WI38 (cell line): Measurements from ENCODE around the gene TNFRSF11A.

Source experiments
- H3K4me3 ChIP-seq: 2 replicates; pipeline ENCODE4 v1.5.1; 2011; ENCODE audit warnings: low read depth, mild to moderate bottlenecking, control low read depth, low read length
- TF ChIP-seq, protein P1 (sequence below): IDR thresholded peaks from 2 replicates; pipeline ENCODE4 v1.5.1; 2012; ENCODE audit warnings: low read depth, mild to moderate bottlenecking, control low read depth, low read length

TNFRSF11A gene

DNA sequence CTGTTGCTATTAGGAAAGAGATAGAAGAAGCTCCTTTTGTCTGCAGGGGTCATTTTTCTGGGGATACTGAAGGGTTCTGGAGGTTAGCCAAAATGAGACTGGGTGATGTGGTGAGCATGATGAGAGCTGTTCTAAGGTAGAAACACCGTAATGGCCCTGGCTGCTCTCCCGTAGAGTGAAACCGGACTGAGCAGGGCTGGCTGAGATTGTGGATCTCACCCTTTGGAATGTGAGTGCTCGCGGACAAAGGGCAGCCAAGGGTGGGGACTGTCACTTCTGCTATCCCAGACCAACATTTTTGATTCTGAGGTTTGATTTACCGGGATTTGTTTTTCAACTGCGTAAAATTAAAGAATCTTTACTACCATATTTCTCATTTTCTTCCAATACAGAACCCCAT lies 36.2 kb downstream of the TNFRSF11A start:
- no peak overlapping the region for H3K4me3 ChIP-seq
- TF ChIP-seq, protein P1, sequence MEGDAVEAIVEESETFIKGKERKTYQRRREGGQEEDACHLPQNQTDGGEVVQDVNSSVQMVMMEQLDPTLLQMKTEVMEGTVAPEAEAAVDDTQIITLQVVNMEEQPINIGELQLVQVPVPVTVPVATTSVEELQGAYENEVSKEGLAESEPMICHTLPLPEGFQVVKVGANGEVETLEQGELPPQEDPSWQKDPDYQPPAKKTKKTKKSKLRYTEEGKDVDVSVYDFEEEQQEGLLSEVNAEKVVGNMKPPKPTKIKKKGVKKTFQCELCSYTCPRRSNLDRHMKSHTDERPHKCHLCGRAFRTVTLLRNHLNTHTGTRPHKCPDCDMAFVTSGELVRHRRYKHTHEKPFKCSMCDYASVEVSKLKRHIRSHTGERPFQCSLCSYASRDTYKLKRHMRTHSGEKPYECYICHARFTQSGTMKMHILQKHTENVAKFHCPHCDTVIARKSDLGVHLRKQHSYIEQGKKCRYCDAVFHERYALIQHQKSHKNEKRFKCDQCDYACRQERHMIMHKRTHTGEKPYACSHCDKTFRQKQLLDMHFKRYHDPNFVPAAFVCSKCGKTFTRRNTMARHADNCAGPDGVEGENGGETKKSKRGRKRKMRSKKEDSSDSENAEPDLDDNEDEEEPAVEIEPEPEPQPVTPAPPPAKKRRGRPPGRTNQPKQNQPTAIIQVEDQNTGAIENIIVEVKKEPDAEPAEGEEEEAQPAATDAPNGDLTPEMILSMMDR, result no peak

DNA sequence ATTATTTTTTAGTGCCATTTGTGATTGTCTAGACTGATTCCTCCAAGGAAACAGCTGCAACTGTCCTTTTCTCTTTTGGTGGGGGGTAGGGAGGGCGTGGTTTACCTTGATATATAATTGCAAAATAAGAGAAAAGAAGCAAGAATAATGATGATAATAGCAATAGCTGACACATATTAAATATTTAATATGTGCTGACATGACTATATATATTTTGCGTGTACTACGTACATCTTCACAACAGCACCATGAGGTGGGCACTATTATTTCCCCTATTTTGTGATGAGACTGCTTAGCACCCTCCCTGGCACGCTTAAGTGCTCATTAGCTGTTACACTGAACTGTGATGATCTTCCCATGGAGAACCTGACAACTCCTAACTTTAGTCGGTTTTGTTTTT lies 39.4 kb downstream of the TNFRSF11A start:
- TF ChIP-seq, protein P1, result no peak
- H3K4me3 ChIP-seq, result no peak overlapping the region

DNA sequence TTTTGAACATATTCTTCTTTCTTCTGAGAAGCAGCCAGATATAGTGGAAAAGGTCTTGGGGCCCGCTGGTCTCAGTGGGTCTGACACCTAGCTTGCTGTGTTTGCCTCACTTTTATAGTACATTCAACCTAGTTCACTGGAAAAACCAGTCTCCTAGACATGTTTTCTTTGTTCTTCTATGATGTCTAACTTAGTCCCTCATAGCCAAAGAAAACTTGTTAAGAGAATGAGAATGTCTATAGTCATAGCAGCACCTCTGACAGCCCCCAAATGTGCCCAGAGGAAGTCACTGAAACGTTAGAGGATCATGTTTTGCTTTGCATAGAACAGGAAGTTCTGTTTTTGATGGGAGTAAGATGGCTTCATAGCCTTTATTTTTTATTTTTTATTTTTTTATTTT lies 40.3 kb downstream of the TNFRSF11A start:
- H3K4me3 ChIP-seq, result no peak overlapping the region
- TF ChIP-seq, protein P1, result no peak

DNA sequence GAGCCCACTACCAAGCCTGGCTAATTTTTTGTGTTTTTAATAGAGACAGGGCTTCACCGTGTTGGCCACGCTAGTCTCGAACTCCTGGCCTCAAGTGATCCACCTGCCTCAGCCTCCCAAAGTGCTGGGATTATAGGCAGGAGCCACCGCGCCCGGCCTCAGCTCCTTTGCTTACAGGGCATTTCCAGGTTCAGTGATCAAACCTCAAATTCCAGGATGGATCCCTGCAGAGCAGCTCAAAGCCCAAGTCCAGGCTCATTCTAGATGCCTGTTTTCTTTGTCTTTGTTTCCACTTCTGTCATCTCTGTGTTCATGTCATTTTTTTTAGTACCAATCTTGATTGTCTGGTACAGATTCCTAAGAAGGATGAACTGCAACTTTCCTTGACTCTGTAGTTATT lies 41.9 kb downstream of the TNFRSF11A start:
- H3K4me3 ChIP-seq, result no peak overlapping the region
- TF ChIP-seq, protein P1, result no peak

DNA sequence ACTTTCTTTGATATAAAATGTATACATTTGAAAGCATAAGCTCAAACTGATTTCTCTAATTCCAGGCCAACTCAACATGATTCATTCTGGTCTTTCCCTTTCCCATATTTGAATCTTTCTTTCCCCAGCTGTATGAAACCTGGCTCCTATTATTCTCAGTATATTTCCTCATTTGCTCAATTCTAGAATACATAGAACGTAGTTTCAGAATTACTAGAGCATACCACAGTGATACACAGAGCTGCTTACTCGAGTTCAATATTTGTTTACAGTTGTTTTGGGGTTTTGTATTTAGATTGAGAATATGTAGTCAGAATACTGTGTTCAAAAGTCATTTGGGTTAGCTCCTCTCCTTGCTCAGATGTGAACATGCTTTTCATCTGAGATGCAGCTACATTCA lies 43.0 kb downstream of the TNFRSF11A start:
- TF ChIP-seq, protein P1, result no peak
- H3K4me3 ChIP-seq, result no peak overlapping the region

DNA sequence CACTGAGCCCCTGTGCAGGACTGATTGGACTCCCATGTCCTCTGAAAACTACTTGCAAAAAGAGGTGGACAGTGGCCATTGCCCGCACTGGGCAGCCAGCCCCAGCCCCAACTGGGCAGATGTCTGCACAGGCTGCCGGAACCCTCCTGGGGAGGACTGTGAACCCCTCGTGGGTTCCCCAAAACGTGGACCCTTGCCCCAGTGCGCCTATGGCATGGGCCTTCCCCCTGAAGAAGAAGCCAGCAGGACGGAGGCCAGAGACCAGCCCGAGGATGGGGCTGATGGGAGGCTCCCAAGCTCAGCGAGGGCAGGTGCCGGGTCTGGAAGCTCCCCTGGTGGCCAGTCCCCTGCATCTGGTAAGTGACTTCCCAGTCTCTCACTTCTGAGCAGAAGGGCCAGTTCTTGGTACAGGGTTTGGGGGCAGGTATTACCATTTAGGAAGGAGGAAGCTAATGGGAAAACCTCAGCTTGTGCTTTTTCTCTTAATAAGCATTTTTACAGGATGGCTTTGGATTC lies 44.1 kb downstream of the TNFRSF11A start:
- TF ChIP-seq, protein P1, result no peak
- no peak overlapping the region for H3K4me3 ChIP-seq

DNA sequence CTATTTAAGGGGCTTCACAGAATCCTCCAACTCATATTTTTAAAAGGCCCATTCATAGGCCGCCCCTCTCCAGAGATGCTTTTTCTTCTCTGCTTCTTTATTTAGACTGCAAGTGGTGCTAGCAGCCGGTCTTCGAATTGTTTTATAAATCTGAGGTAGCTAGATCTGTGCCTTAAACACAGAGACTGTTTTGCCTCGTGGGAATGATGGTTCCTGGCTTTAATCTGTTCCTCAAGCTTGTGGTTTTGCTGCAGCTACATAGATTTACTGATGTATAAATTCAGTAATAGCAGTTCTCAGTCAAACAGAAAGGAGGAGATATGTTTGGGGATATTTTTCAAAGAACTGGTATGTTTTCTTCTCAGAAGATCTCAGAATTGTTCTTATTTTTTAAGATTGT lies 45.3 kb downstream of the TNFRSF11A start:
- no peak overlapping the region for H3K4me3 ChIP-seq
- TF ChIP-seq, protein P1, result no peak
